ENCODE data around the gene COQ8A.

COQ8A gene

GRCh38 chr1:226940029-226940805, at the start of gene COQ8A:
Gene COQ8A, plus strand, starts transcription at chr1:226940294. Its CDS starts 21,092 bp downstream, at chr1:226961386.
- peak; percentile 97 for DNase-seq (ENCODE audit: low read depth)

- no peak for DNase-seq (ENCODE audit: low read depth)
Measured at GRCh38 chr1:226890331-226891108, 49.6 kb upstream of the COQ8A start.

GRCh38 chr1:226891346-226891745, 48.7 kb upstream of the COQ8A start:
- DNase-seq (ENCODE audit: low read depth): no peak

- DNase-seq (ENCODE audit: low read depth): no peak
Measured at GRCh38 chr1:226891846-226892523, 48.1 kb upstream of the COQ8A start.

GRCh38 chr1:226892524-226892875, 47.6 kb upstream of the COQ8A start:
- no peak for DNase-seq (ENCODE audit: low read depth)

GRCh38 chr1:226893936-226894335, 46.2 kb upstream of the COQ8A start:
- DNase-seq (ENCODE audit: low read depth): no peak

DNA sequence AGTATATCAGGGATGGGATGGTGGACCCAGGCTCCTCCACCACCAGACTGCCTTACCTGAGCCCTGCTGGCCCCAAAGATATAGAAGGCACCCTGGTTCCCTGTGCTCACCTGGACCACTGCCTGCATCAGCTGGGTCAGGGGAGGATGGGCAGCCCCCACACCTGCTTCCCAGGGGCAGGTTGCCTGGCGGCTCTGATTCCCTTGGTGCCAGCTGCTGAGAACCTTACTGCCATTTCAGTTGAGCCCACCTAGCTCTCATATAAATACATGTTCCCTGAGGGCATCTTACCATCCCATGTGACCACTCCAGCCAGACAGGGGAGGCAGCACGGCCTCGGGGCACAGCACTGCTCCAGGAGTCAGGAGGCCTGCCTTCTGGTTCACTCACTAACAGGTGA, 45.3 kb upstream of the COQ8A start:
- DNase-seq (ENCODE audit: low read depth): no peak

DNA sequence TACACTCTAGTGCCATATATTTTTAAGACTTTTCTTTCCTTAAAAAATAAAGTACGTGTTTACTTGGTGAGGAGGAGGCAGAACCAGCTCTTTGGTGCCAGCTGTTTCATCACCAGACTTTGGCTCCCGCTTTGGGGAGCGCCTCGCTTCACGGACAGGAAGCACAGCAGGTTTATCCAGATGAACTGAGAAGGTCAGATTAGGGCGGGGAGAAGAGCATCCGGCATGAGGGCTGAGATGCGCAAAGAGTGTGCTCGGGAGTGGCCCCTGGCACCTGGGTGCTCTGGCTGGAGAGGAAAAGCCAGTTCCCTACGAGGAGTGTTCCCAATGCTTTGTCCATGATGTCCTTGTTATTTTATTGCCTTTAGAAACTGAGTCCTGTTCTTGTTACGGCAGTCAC, 44.5 kb upstream of the COQ8A start:
- DNase-seq (ENCODE audit: low read depth): no peak

GRCh38 chr1:226898246-226898645, 41.8 kb upstream of the COQ8A start:
- DNase-seq (ENCODE audit: low read depth): no peak

GRCh38 chr1:226901421-226901820, 38.7 kb upstream of the COQ8A start:
- no peak for DNase-seq (ENCODE audit: low read depth)

DNA sequence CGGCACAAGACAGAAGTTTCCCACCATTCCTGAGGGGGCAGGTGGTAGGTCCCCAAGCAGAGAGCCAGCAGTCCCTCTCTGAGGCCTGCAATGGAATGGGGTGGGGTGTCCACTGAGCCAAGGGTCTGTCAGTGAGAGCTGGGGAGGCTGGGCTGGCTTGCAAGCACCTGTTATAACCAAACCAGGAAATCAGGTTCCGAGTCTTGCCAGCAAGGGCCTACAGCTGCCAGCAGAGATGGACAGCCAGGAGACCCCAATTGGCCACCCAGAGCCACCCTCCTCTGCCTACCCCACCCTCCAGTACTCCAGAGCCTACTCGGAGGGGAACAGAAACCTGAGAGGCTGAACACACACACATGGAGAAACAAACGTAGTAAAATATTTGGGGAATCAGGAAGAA, 37.5 kb upstream of the COQ8A start:
- no peak for DNase-seq (ENCODE audit: low read depth)

DNA sequence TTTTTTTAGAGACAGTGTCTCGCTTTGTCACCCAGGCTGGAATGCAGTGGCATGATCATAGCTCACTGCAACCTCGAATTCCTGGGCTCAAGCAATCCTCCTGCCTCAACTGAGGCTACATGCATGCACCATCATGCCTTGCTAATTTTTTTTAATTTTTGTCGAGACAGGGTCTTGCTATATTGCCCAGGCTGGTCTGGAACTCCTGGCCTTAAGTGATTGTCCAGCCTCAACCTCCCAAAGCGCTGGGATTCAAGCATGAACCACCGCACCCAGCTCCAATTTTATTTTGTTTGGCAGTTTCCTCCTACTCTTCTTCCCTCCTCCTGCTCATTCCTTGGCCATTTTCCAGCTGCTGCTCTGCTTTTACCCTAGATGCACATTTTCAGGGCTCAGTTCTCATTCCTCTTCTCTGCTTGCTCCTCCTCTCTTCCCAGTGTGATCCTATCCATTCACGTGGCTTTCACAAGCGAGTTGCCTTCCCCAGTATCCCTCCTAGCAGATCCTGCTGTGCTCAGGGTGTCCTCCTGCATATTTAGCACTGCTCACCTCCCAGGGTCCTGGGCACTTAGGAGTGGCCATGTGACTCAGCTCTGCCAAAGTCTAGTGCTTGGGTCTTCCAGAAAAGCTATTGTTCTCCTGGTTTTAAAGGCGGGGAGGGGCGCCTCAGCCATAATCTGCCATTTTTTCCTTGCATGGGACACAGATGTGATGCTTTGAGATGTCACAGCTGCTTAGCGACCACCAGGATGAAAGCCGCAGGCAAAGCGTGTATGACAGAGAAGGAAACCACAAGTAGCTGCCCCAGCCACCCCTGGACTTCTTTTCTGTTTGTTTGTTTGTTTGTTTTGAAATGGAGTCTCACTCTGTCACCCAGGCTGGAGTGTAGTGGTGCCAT, 36.0 kb upstream of the COQ8A start:
- no peak for DNase-seq (ENCODE audit: low read depth)

DNA sequence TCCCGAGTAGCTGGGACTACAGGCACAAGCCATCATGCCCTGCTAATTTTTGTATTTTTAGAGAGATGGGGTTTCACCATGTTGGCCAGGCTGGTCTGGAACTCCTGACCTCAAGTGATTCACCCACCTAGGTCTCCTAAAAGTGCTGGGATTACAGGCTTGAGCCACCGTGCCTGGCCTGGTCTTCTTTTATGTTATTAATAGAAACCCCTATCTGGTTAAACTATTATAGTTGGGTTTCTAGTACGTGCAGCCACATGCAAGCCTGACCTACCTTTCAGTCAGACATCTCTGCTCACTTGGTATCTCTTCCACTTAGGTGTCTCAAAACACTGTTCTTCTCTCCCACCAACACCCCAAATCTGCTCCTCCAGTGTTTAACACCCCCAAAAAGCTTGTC, 35.3 kb upstream of the COQ8A start:
- DNase-seq (ENCODE audit: low read depth): no peak

DNA sequence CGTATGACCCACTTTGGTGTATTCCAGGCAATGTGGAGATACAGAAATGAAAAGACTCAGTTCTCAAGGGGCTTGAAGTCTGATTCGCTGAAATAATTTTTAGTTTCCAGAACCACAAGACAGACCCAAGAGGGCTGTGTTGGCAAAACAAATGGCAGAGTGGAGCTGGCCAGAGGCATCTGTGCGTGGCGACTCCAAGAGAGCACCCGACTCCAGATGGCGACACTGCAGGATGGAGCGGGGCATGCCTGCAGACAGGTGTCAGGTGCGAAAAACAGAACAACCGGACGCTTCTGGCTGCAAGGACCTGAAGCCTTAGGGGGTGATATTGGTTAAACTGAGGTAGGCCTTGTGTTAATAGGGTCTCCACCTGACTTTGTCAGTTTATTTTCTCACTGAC, 31.7 kb upstream of the COQ8A start:
- DNase-seq (ENCODE audit: low read depth): no peak

DNA sequence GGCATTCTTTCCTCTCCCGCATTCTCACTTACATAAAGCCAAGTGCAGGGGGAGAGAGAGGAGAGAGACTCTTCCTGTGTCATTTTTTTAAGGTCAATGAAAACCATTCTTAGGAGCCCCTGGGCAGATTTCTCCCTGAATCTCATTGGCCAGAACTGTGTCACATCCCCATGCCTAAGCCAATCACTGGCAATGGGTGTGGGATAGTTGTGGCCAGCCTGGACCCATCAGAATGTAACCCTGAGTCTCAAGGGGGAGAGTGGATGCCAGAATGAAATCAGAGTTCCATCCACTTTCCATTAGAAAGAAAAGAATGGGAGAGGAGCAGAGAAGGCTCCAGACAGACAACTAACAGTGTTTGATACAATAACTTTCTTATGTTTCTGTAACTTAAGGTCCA, 31.2 kb upstream of the COQ8A start:
- DNase-seq (ENCODE audit: low read depth): no peak

- DNase-seq (ENCODE audit: low read depth): no peak
Measured at GRCh38 chr1:226912587-226913176, 27.4 kb upstream of the COQ8A start.

DNA sequence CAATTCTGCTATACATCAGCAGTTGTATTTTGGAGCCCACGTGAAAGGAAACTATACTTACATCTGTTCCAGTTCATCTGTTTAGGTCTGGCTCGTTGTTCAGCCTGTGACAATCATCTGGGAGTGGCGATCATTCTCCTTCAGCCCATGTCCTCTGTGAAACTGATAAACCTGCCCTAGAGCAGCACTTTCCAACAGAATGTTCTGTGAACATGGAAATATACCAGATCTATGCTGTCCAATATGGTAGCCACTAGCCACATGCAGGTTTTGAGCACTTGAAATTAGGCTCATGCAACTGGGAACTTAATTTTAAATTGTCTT, 24.5 kb upstream of the COQ8A start:
- DNase-seq (ENCODE audit: low read depth): no peak

- no peak for DNase-seq (ENCODE audit: low read depth)
Measured at GRCh38 chr1:226916497-226916896, 23.6 kb upstream of the COQ8A start.

DNA sequence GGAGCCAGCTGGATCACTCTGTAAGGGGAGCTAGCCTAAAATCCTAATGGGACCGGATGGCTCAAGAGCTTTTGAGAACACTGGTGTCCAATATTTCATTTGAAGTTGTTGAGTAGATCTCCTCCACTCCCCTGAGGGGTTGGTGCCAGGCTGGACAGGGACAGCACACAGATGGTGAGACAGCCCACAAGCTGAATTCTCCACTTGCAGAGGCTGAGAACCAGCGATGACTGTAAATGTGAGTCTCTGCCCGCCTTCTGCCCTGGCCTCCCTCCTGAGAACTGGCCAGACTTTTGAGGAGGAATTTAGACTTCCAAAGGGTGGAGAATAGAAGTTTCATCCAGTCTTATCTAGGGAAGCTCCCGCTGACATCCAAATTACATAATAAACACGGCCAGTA, 20.5 kb upstream of the COQ8A start:
- DNase-seq (ENCODE audit: low read depth): no peak

DNA sequence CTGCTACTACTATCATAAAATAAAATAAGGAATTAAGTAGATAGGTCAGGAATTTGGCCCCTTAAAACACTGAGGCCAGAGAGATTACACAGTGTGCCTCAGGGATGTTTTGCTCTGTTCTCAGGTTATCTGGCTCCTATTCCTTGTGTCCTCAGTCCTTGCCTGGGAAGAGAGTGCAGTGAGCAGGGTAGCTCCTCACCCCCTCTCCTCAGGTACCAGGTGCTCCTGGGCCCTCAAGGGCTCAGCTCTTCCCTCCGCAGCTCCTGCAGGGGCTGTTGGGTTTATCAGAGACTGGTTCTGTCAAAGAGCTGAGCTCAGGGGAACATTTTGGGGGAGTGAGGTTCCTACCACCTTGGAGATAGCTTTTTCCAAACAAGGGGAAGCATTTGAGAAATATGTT, 20.1 kb upstream of the COQ8A start:
- no peak for DNase-seq (ENCODE audit: low read depth)

DNA sequence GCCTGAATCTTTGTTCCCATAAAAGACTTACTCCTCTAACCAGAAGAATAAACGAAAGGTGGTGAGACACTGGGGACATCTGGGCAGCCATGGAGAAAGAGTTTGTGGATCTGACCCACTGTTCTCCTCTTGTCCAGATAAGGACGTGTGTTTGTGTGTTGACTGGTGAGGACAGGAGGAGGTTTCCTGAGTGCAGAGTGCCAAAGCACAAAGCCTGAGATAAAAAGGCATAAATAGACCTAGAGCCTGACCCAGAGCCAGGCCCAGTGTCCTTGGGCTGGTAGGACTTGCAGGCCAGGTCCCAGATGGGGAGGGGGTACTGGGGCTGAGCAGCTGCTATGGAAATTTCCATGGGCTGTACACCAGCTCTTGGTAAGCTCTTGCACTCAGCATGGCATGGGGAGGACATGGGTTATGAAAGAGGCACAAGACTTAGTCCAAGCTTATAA, 19.6 kb upstream of the COQ8A start:
- no peak for DNase-seq (ENCODE audit: low read depth)

GRCh38 chr1:226921504-226921903, 18.6 kb upstream of the COQ8A start:
- DNase-seq (ENCODE audit: low read depth): no peak
